ENCODE measurements around the gene CLEC12A. TPM values are rescaled to one million over a fixed set of nuclear protein-coding genes. Genes with fewer than 3 reads are reported as not detected.
"Not testable (repeated sequence)": the region's sequence is repeated elsewhere in the genome, so short reads cannot be mapped to it uniquely, and the experiment has no call there.

CLEC12A gene
- total and polyA plus RNA-seq, 8 donors, result 0.19 to 3.4 (median 0.77) TPM; not detected in 1

GRCh38 chr12:9960590-9960989, 10.6 kb upstream of the CLEC12A start:
- FAIRE-seq (no peak), ATAC-seq (no peak), DNase-seq (no peak)
- Histone ChIP-seq H3K4me1 (no peaks in the 10 kb centered on the region), H3K4me3 (no peak overlapping the region), H3K9me3 (no peaks in the 10 kb centered on the region), H3K27me3 (no peaks in the 10 kb centered on the region), H3K27ac (no peak overlapping the region), H3K36me3 (no peaks in the 10 kb centered on the region)
- 45 to 48% methylated on average over 5 of the region's 5 CpGs for WGBS, 2 donors
- no peak for TF ChIP-seq CTCF (IDR thresholded peaks at IDR 0.05)
- intact Hi-C loops (cut with DNase I), result no loop called here

- WGBS, 2 donors, result 89 to 95% methylated on average over 3 of the region's 3 CpGs
- intact Hi-C loops (cut with DNase I), result no loop called here
- no peak for DNase-seq
Observed at GRCh38 chr12:9961106-9961505, 10.1 kb upstream of the CLEC12A start.

GRCh38 chr12:9961901-9962300, 9.3 kb upstream of the CLEC12A start:
- no peak overlapping the region for H3K27ac ChIP-seq
- intact Hi-C loops (cut with DNase I), result no loop called here
- ATAC-seq (no peak), FAIRE-seq (no peak), DNase-seq (no peak)
- H3K36me3 ChIP-seq, result no peaks in the 10 kb centered on the region
- H3K27me3 ChIP-seq, result no peaks in the 10 kb centered on the region
- H3K4me3 ChIP-seq, result no peak overlapping the region
- 79 to 86% methylated on average over 3 of the region's 3 CpGs for WGBS, 2 donors
- TF ChIP-seq CTCF (IDR thresholded peaks at IDR 0.05), result no peak
- no peaks in the 10 kb centered on the region for H3K9me3 ChIP-seq
- H3K4me1 ChIP-seq, result no peaks in the 10 kb centered on the region

More at GRCh38 chr12:9961106-9961505, 10.1 kb upstream of the CLEC12A start:
- H3K27ac ChIP-seq, result no peak overlapping the region
- ATAC-seq, result no peak
- H3K4me3 ChIP-seq, result no peak overlapping the region
- no peaks in the 10 kb centered on the region for H3K36me3 ChIP-seq
- no peak for TF ChIP-seq CTCF (IDR thresholded peaks at IDR 0.05)
- no peaks in the 10 kb centered on the region for H3K27me3 ChIP-seq
- H3K9me3 ChIP-seq, result no peaks in the 10 kb centered on the region
- FAIRE-seq, result no peak
- no peaks in the 10 kb centered on the region for H3K4me1 ChIP-seq

- Histone ChIP-seq H3K27ac (no peak overlapping the region), H3K9me3 (no peaks in the 10 kb centered on the region), H3K36me3 (no peaks in the 10 kb centered on the region), H3K27me3 (no peaks in the 10 kb centered on the region), H3K4me1 (no peaks in the 10 kb centered on the region), H3K4me3 (no peak overlapping the region)
- TF ChIP-seq CTCF (IDR thresholded peaks at IDR 0.05), result no peak
- FAIRE-seq, result no peak
- DNase-seq, result no peak
- intact Hi-C loops (cut with DNase I), result no loop called here
- ATAC-seq, result no peak
- 47 to 49% methylated on average over 2 of the region's 2 CpGs for WGBS, 2 donors
Observed at GRCh38 chr12:9969673-9970072, 1.5 kb upstream of the CLEC12A start.

GRCh38 chr12:9973949-9974348, 2.7 kb downstream of the CLEC12A start:
- DNase-seq (no peak), FAIRE-seq (no peak), ATAC-seq (no peak)
- intact Hi-C loops (cut with DNase I), result no loop called here
- H3K4me1 ChIP-seq, result no peaks in the 10 kb centered on the region
- 20 to 22% methylated on average over 1 of the region's 1 CpG for WGBS, 2 donors
- H3K27ac ChIP-seq, result no peak overlapping the region
- no peaks in the 10 kb centered on the region for H3K9me3 ChIP-seq
- TF ChIP-seq CTCF (IDR thresholded peaks at IDR 0.05), result no peak
- H3K36me3 ChIP-seq, result no peaks in the 10 kb centered on the region
- no peaks in the 10 kb centered on the region for H3K27me3 ChIP-seq
- H3K4me3 ChIP-seq, result no peak overlapping the region

- 84 to 88% methylated on average over 2 of the region's 2 CpGs for WGBS, 2 donors
- DNase-seq; H3K4me3 ChIP-seq; intact Hi-C loops (cut with DNase I); H3K4me1 ChIP-seq; H3K36me3 ChIP-seq; H3K27me3 ChIP-seq; FAIRE-seq; H3K27ac ChIP-seq; ATAC-seq; H3K9me3 ChIP-seq: not testable (repeated sequence)
Observed at GRCh38 chr12:9974731-9975130, 3.5 kb downstream of the CLEC12A start.

Measured in pancreas (tissue), 10 donors.